HG02970 (cell line): Measurements from ENCODE around the gene ADAM22.

ENCODE experiments used
- ATAC-seq: cut with Tn5 transposase; IDR thresholded peaks from one replicate; pipeline ENCODE4 v1.9.1; 2021; ENCODE audit warnings: mild to moderate bottlenecking, moderate library complexity, moderate number of reproducible peaks; ENCODE audit not compliant: unreplicated experiment, low FRiP score

ADAM22 gene

GRCh38 chr7:88027724-88028123 lies 93.7 kb downstream of the ADAM22 start:
- ATAC-seq: no peak

- no peak for ATAC-seq
Observed at GRCh38 chr7:88034083-88034695, 100.1 kb downstream of the ADAM22 start.

GRCh38 chr7:88037050-88037449 lies 103.0 kb downstream of the ADAM22 start:
- ATAC-seq: no peak

GRCh38 chr7:88040694-88041093 lies 106.6 kb downstream of the ADAM22 start:
- ATAC-seq: no peak

- ATAC-seq: no peak
Observed at GRCh38 chr7:88041583-88041982, 107.5 kb downstream of the ADAM22 start.

GRCh38 chr7:88042157-88042556 lies 108.1 kb downstream of the ADAM22 start:
- no peak for ATAC-seq

- no peak for ATAC-seq
Observed at GRCh38 chr7:88042803-88043202, 108.8 kb downstream of the ADAM22 start.

GRCh38 chr7:88044069-88044468 lies 110.0 kb downstream of the ADAM22 start:
- no peak for ATAC-seq

GRCh38 chr7:88046839-88047573 lies 113.0 kb downstream of the ADAM22 start:
- no peak for ATAC-seq

GRCh38 chr7:88057655-88058054 lies 123.6 kb downstream of the ADAM22 start:
- ATAC-seq: no peak

GRCh38 chr7:88062238-88062637 lies 128.2 kb downstream of the ADAM22 start:
- ATAC-seq: no peak

- no peak for ATAC-seq
Observed at GRCh38 chr7:88069093-88069492, 135.0 kb downstream of the ADAM22 start.

- ATAC-seq: no peak
Observed at GRCh38 chr7:88071994-88072714, 138.1 kb downstream of the ADAM22 start.

GRCh38 chr7:88072715-88073055 lies 138.6 kb downstream of the ADAM22 start:
- no peak for ATAC-seq

GRCh38 chr7:88073626-88074025 lies 139.6 kb downstream of the ADAM22 start:
- ATAC-seq: no peak

- no peak for ATAC-seq
Observed at GRCh38 chr7:88075216-88075615, 141.2 kb downstream of the ADAM22 start.

- no peak for ATAC-seq
Observed at GRCh38 chr7:88083883-88084282, 149.8 kb downstream of the ADAM22 start.

- no peak for ATAC-seq
Observed at GRCh38 chr7:88089561-88089960, 155.5 kb downstream of the ADAM22 start.

GRCh38 chr7:88090240-88090639 lies 156.2 kb downstream of the ADAM22 start:
- ATAC-seq: no peak

- no peak for ATAC-seq
Observed at GRCh38 chr7:88090671-88091070, 156.6 kb downstream of the ADAM22 start.

GRCh38 chr7:88091988-88092675 lies 158.1 kb downstream of the ADAM22 start:
- no peak for ATAC-seq
